Activated naive CD8-positive, alpha-beta T cell treated with anti-CD3 and anti-CD28 coated beads, Interleukin-2, amount 10 ng/mL, durations not matched to agents 7 days and 5 days (primary cell): ENCODE results near the gene RNF223. TPM values are rescaled to one million over a fixed set of nuclear protein-coding genes. Genes with fewer than 3 reads are reported as not detected.

ENCODE experiments used
- ATAC-seq: fragments of 150-1000 bp; cut with Tn5 transposase; one replicate; pipeline ENCODE4 v1.10.0; 2021; ENCODE audit warnings: low read depth, moderate library complexity
- POLR2A ChIA-PET: fragments of 350-600 bp; sonication (Branson Sonifier 250); formaldehyde crosslinking; loops from one replicate; lab custom pipeline; 2021; ENCODE audit warnings: antibody characterized with exemption; lab: Charles Lee
- DNase-seq: peaks from one replicate; pipeline ENCODE4 v3.0.0; 2021
- H3K27ac Mint-ChIP-seq: one replicate; pipeline ENCODE4 v1.8.0; 2022; ENCODE audit warnings: mild to moderate bottlenecking, mixed read lengths
- H3K27me3 Mint-ChIP-seq: one replicate; pipeline ENCODE4 v1.8.0; 2022; ENCODE audit warnings: mild to moderate bottlenecking, moderate library complexity, mixed read lengths
- H3K36me3 Mint-ChIP-seq: one replicate; pipeline ENCODE4 v1.8.0; 2021; ENCODE audit warnings: mild to moderate bottlenecking, mixed read lengths
- H3K4me1 Mint-ChIP-seq: one replicate; pipeline ENCODE4 v1.8.0; 2021; ENCODE audit warnings: mixed read lengths
- H3K4me3 Mint-ChIP-seq: one replicate; pipeline ENCODE4 v1.8.0; 2022; ENCODE audit warnings: mild to moderate bottlenecking, moderate library complexity, mixed read lengths
- H3K9me3 Mint-ChIP-seq: one replicate; pipeline ENCODE4 v1.8.0; 2021; ENCODE audit warnings: mixed read lengths
- total RNA-seq, 2 experiments: library from RNA; stranded (reverse); gene quantifications; one replicate each; pipeline ENCODE4 v1.2.3, GENCODE V29; 2021

RNF223 gene
- total RNA-seq, 2 experiments from 2014 or later: not detected

DNA sequence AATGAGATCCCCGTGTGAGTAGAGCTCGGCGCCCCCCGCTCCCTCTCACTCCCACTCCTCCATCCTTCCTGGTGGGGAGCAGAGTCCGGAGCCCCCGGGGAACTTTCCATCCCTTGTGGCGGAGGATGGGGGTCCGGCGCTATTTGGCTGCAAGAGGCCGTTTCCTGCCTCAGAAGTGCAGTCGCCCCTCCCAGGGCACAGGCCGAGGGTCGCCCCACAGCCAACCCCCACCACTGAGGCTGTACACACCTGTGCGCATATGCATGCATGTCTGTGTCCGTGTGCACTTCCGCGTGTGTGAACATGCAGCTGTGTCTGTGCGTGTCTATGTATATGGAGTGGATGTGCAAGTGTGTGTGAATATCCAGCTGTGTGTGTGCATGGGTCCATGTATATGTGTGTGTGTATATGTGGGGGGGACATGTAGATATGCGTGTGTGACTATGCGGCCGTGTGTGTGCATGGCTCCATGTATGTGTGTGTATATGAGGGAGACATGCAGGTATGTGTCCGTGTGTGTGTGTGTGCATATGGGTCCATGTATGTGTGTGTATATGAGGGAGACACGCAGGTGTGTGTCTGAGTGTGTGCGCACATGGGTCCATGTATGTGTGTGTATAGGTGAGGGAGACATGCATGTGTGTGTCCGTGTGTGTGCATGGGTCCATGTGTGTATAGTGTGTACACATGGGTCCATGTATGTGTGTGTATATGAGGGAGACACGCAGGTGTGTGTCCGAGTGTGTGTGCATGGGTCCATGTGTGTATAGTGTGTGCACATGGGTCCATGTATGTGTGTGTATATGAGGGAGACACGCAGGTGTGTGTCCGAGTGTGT lies 21.9 kb downstream of the RNF223 start:
- DNase-seq: no peak
- no peak overlapping the region for H3K27ac Mint-ChIP-seq
- POLR2A ChIA-PET: no interaction called here
- H3K4me3 Mint-ChIP-seq: no peak overlapping the region
- peaks cover 6% of the 10 kb centered on the region for H3K36me3 Mint-ChIP-seq
- H3K27me3 Mint-ChIP-seq: no peaks in the 10 kb centered on the region
- H3K9me3 Mint-ChIP-seq: peaks cover 3% of the 10 kb centered on the region
- H3K4me1 Mint-ChIP-seq: no peaks in the 10 kb centered on the region
- no peak for ATAC-seq

DNA sequence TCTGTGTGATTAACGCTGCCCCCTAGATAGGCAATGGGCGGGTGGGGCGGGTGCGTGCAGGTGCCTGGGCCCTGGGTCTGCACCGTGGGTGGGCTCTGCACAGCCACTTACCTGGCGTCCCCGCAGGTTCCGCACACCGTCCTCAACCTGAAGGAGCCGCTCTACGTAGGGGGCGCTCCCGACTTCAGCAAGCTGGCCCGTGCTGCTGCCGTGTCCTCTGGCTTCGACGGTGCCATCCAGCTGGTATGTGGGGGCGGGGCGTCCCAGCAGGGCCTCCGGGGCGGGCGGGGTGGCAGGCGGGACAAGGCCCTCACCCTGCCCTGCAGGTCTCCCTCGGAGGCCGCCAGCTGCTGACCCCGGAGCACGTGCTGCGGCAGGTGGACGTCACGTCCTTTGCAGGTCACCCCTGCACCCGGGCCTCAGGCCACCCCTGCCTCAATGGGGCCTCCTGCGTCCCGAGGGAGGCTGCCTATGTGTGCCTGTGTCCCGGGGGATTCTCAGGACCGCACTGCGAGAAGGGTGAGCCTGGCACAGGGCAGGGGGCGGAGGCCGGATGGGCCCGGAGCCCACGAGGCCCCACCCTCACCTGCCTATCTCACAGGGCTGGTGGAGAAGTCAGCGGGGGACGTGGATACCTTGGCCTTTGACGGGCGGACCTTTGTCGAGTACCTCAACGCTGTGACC lies 22.8 kb downstream of the RNF223 start:
- POLR2A ChIA-PET: no interaction called here
- Mint-ChIP-seq H3K27ac (no peak overlapping the region), H3K27me3 (no peaks in the 10 kb centered on the region), H3K36me3 (peaks cover 6% of the 10 kb centered on the region), H3K9me3 (peaks cover 3% of the 10 kb centered on the region), H3K4me3 (no peak overlapping the region), H3K4me1 (no peaks in the 10 kb centered on the region)
- no peak for DNase-seq
- ATAC-seq: no peak

DNA sequence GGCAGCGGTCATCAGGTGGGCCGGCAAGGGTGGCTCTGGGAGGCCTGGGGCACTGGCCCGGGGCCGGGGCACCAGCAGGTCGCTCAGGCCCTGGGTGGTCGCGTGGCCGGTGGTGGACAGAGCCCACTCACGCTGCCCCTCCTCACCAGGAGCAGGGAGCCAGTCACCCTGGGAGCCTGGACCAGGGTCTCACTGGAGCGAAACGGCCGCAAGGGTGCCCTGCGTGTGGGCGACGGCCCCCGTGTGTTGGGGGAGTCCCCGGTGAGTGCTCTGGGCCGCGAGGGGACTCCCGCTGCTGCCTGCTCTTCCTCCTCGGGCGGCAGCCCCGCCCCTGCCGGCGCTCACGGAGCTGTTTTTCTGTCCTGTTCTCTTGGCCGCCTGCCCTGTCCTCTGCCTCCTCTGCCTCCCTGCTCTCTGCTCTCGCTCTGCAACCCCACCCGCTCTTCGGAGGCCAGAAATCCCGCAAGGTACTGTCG lies 23.5 kb downstream of the RNF223 start:
- no peaks in the 10 kb centered on the region for H3K4me1 Mint-ChIP-seq
- no peak overlapping the region for H3K4me3 Mint-ChIP-seq
- H3K9me3 Mint-ChIP-seq: peaks cover 3% of the 10 kb centered on the region
- no peak overlapping the region for H3K27ac Mint-ChIP-seq
- no peak for ATAC-seq
- no peaks in the 10 kb centered on the region for H3K27me3 Mint-ChIP-seq
- DNase-seq: no peak
- H3K36me3 Mint-ChIP-seq: peaks cover 6% of the 10 kb centered on the region
- POLR2A ChIA-PET: no interaction called here

DNA sequence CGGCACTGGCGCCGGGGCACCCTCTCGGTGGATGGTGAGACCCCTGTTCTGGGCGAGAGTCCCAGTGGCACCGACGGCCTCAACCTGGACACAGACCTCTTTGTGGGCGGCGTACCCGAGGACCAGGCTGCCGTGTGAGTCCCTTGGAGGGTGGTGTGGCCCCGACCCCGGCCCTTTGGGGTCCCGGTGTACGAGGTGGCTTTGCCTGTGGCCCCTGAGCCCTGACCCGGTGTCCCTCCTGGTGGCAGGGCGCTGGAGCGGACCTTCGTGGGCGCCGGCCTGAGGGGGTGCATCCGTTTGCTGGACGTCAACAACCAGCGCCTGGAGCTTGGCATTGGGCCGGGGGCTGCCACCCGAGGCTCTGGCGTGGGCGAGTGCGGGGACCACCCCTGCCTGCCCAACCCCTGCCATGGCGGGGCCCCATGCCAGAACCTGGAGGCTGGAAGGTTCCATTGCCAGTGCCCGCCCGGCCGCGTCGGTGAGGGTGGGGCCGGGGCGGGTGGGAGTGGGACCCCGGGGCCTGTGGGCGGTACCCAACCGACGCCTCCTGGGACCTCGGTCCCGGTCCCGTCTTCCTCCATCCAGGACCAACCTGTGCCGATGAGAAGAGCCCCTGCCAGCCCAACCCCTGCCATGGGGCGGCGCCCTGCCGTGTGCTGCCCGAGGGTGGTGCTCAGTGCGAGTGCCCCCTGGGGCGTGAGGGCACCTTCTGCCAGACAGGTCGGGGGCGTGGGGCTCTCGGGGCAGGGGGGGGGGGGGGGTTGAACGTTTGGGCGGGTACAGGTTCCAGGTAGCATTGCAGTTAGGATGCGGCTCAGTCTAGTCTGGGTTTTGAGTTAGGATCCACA lies 24.6 kb downstream of the RNF223 start:
- H3K27me3 Mint-ChIP-seq: no peaks in the 10 kb centered on the region
- no peak for DNase-seq
- POLR2A ChIA-PET: no interaction called here
- H3K36me3 Mint-ChIP-seq: peaks cover 9% of the 10 kb centered on the region
- H3K27ac Mint-ChIP-seq: no peak overlapping the region
- H3K4me3 Mint-ChIP-seq: no peak overlapping the region
- ATAC-seq: no peak
- no peaks in the 10 kb centered on the region for H3K4me1 Mint-ChIP-seq
- peaks cover 3% of the 10 kb centered on the region for H3K9me3 Mint-ChIP-seq

DNA sequence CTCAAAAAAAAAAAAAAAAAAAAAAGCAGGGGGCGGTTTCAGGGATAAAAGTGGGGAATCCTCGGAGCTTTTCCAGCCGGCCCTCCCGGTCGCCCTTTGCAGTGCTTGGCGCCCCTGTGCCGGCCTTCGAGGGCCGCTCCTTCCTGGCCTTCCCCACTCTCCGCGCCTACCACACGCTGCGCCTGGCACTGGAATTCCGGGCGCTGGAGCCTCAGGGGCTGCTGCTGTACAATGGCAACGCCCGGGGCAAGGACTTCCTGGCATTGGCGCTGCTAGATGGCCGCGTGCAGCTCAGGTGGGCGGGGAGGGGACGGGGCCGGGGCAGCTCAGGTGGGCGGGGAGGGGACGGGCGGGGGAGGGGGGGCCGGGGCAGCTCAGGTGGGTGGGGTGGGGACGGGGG lies 25.3 kb downstream of the RNF223 start:
- peaks cover 3% of the 10 kb centered on the region for H3K9me3 Mint-ChIP-seq
- ATAC-seq (no peak), DNase-seq (no peak)
- H3K27me3 Mint-ChIP-seq: no peaks in the 10 kb centered on the region
- peaks cover 9% of the 10 kb centered on the region for H3K36me3 Mint-ChIP-seq
- H3K4me3 Mint-ChIP-seq: no peak overlapping the region
- no peaks in the 10 kb centered on the region for H3K4me1 Mint-ChIP-seq
- no peak overlapping the region for H3K27ac Mint-ChIP-seq
- POLR2A ChIA-PET: no interaction called here

DNA sequence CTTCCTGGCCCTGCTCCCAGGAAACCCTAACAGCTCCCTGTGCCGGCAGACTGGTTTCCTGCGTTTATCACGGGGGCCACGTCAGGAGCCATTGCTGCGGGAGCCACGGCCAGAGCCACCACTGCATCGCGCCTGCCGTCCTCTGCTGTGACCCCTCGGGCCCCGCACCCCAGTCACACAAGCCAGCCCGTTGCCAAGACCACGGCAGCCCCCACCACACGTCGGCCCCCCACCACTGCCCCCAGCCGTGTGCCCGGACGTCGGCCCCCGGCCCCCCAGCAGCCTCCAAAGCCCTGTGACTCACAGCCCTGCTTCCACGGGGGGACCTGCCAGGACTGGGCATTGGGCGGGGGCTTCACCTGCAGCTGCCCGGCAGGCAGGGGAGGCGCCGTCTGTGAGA lies 26.1 kb downstream of the RNF223 start:
- ATAC-seq: no peak
- Mint-ChIP-seq H3K9me3 (peaks cover 3% of the 10 kb centered on the region), H3K27ac (no peak overlapping the region), H3K4me1 (no peaks in the 10 kb centered on the region), H3K4me3 (no peak overlapping the region), H3K27me3 (no peaks in the 10 kb centered on the region), H3K36me3 (peaks cover 12% of the 10 kb centered on the region)
- POLR2A ChIA-PET: no interaction called here
- no peak for DNase-seq

DNA sequence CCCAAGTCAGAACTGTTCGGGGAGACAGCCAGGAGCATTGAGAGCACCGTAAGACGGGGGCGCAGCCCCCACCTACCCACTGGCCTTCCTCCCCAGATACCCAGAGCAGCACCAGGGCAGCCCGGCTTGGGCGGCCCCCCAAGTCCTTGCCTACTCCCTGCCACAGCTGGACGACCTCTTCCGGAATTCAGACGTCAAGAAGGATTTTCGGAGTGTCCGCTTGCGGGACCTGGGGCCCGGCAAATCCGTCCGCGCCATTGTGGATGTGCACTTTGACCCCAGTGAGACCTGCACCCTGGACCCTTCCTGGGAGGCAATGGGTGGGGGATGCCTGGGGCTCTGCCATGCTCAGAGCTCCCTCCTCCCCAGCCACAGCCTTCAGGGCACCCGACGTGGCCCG lies 26.7 kb downstream of the RNF223 start:
- DNase-seq (no peak), ATAC-seq (no peak)
- no peaks in the 10 kb centered on the region for H3K4me1 Mint-ChIP-seq
- POLR2A ChIA-PET: no interaction called here
- peaks cover 12% of the 10 kb centered on the region for H3K36me3 Mint-ChIP-seq
- no peaks in the 10 kb centered on the region for H3K27me3 Mint-ChIP-seq
- no peak overlapping the region for H3K27ac Mint-ChIP-seq
- no peak overlapping the region for H3K4me3 Mint-ChIP-seq
- peaks cover 3% of the 10 kb centered on the region for H3K9me3 Mint-ChIP-seq

DNA sequence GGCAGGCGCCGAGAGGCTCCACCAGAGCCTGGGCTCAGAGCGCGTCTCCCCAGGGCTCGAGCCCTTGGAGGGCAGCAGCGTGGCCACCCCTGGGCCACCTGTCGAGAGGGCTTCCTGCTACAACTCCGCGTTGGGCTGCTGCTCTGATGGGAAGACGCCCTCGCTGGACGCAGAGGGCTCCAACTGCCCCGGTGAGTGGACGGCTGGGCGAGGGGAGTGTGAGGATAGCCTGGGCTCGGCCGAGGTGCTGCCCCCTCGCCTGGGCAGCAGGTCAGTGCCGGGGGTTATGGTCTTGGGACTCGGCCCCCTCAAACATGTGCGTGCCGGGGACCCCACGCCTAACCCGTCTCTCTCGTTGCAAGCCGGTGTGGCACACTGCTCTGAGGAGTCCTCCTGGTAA lies 27.3 kb downstream of the RNF223 start:
- no peaks in the 10 kb centered on the region for H3K4me1 Mint-ChIP-seq
- no peak for DNase-seq

DNA sequence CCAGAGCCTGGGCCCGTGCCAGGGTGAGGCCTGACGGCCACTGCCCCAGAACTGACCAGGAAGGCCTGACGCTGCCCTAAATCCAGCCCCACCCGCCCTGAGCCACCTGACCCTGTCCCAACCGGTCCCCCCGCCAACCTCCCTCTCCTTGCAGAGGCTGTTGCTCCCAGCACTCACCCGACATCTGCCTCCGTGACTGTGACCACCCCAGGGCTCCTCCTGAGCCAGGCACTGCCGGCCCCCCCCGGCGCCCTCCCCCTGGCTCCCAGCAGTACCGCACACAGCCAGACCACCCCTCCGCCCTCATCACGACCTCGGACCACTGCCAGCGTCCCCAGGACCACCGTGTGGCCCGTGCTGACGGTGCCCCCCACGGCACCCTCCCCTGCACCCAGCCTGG lies 27.9 kb downstream of the RNF223 start:
- Mint-ChIP-seq H3K9me3 (no peaks in the 10 kb centered on the region), H3K27ac (no peak overlapping the region), H3K4me3 (no peak overlapping the region), H3K36me3 (peaks cover 9% of the 10 kb centered on the region), H3K27me3 (no peaks in the 10 kb centered on the region), H3K4me1 (no peaks in the 10 kb centered on the region)
- POLR2A ChIA-PET: no interaction called here
- no peak for ATAC-seq
- DNase-seq: no peak

More for the DNA sequence above, 27.3 kb downstream of the RNF223 start:
- ATAC-seq: no peak
- Mint-ChIP-seq H3K9me3 (no peaks in the 10 kb centered on the region), H3K27ac (no peak overlapping the region), H3K36me3 (peaks cover 9% of the 10 kb centered on the region), H3K27me3 (no peaks in the 10 kb centered on the region), H3K4me3 (no peak overlapping the region)
- POLR2A ChIA-PET: no interaction called here

DNA sequence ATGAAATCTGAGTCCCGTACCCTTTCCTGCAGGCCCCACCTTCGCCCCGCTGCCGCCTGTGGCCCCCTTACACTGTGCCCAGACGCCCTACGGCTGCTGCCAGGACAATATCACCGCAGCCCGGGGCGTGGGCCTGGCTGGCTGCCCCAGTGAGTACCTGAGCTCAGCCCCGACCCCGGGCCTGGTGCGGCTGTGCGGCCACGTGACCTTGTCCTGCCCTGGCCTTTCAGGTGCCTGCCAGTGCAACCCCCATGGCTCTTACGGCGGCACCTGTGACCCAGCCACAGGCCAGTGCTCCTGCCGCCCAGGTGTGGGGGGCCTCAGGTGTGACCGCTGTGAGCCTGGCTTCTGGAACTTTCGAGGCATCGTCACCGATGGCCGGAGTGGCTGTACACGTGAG lies 29.0 kb downstream of the RNF223 start:
- Mint-ChIP-seq H3K27ac (no peak overlapping the region), H3K27me3 (no peaks in the 10 kb centered on the region), H3K4me3 (no peak overlapping the region), H3K36me3 (peaks cover 7% of the 10 kb centered on the region), H3K9me3 (no peaks in the 10 kb centered on the region), H3K4me1 (no peaks in the 10 kb centered on the region)
- DNase-seq: no peak
- POLR2A ChIA-PET: no interaction called here
- ATAC-seq: no peak

DNA sequence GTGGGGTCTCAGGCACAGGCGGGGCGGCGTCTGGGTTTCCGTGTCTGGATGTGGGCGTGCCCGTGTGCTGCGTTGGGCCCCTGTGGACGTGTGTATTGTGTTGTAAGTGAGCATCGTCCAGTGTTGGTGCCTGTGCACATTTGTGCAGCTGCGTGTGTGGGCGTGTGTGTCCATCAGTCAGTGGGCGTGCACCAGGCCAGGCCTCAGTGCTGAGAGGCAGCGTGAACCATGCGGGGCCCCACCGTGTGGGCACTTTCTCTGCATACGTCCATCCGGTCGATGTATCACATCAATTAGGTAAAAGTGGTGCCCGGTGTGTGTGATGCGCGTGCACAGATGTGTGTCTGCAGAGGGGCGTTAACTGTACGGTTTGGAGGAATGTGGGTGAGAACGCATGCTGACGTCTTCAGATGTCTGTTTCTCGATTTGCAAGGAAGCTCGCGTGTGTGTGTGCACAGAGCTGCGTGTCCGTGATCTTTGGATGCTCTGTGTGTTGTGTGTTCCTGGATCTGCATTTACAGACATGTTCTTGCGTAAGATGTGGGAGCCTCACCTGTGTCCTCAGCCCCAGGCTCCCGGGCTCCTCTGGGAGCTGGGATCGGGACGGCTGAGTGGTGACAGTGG lies 29.5 kb downstream of the RNF223 start:
- POLR2A ChIA-PET: interaction anchor here (1.2 kb wide), 1 partner anchor 16 kb away, joined by 3 read pairs; no protein-coding TSS in a partner anchor
- Mint-ChIP-seq H3K4me3 (no peak overlapping the region), H3K9me3 (no peaks in the 10 kb centered on the region), H3K27ac (no peak overlapping the region), H3K4me1 (peaks cover 3% of the 10 kb centered on the region), H3K27me3 (no peaks in the 10 kb centered on the region), H3K36me3 (peaks cover 7% of the 10 kb centered on the region)
- DNase-seq: no peak
- no peak for ATAC-seq

DNA sequence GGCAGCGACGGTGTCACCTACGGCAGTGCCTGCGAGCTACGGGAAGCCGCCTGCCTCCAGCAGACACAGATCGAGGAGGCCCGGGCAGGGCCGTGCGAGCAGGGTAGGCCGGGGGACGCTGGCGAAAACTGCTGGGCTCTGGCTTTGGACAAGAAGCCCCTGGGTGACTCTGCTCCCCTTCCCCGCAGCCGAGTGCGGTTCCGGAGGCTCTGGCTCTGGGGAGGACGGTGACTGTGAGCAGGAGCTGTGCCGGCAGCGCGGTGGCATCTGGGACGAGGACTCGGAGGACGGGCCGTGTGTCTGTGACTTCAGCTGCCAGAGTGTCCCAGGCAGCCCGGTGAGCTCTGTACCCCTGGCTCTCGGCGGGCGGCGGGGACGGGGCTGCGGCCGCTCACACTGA lies 30.2 kb downstream of the RNF223 start:
- POLR2A ChIA-PET: interaction anchor here (1.2 kb wide), 1 partner anchor 16 kb away, joined by 3 read pairs; no protein-coding TSS in a partner anchor
- Mint-ChIP-seq H3K4me3 (no peak overlapping the region), H3K27me3 (no peaks in the 10 kb centered on the region)

DNA sequence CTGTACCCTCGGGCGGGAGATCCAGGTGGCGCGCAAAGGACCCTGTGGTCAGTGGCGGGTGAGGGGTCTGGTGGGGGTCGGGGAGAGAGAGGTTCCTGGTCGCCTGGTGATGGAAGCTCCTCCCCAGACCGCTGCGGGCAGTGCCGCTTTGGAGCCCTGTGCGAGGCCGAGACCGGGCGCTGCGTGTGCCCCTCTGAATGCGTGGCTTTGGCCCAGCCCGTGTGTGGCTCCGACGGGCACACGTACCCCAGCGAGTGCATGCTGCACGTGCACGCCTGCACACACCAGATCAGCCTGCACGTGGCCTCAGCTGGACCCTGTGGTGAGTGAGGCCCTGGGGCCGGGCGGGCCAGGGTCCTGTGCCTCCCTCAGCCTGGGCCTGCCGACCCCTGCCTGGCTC lies 30.7 kb downstream of the RNF223 start:
- Mint-ChIP-seq H3K36me3 (peaks cover 7% of the 10 kb centered on the region), H3K27me3 (no peaks in the 10 kb centered on the region), H3K27ac (no peak overlapping the region), H3K4me3 (no peak overlapping the region), H3K9me3 (no peaks in the 10 kb centered on the region), H3K4me1 (peaks cover 13% of the 10 kb centered on the region)
- POLR2A ChIA-PET: no interaction called here
- ATAC-seq (no peak), DNase-seq (no peak)

More for the DNA sequence above, 30.2 kb downstream of the RNF223 start:
- no peaks in the 10 kb centered on the region for H3K9me3 Mint-ChIP-seq
- no peak overlapping the region for H3K27ac Mint-ChIP-seq
- H3K4me1 Mint-ChIP-seq: peaks cover 8% of the 10 kb centered on the region
- DNase-seq (no peak), ATAC-seq (no peak)
- H3K36me3 Mint-ChIP-seq: peaks cover 7% of the 10 kb centered on the region
